ENCODE results near the gene CHSY1. TPM values are rescaled to one million over a fixed set of nuclear protein-coding genes. Genes with fewer than 3 reads are reported as not detected.

The CHSY1 gene
- total and polyA plus RNA-seq, 10 of the 15 experiments (the other 5 are each of a cell fraction or from before 2014, with no cell fraction given), result 1.4 to 31.2 (median 10.5) TPM

GRCh38 chr15:101294731-101295606 is 43.1 kb upstream of the CHSY1 start, which contains the start of gene SNRPA1 (continued):
- TF ChIP-seq NFYA (IDR thresholded peaks at IDR 0.05; ENCODE audit: borderline replicate concordance, low read depth, low read length) (no peak), POLR2A (IDR thresholded peaks at IDR 0.05; ENCODE audit: low read depth, low read length) (peak; percentile 95), NR2C2 (IDR thresholded peaks at IDR 0.05; ENCODE audit: borderline replicate concordance, control insufficient read depth, insufficient read length, low read depth) (peak; percentile 74), NR2C1 (IDR thresholded peaks at IDR 0.05) (peak; percentile 21; the same call in 1 of the 2 replicates), ETV6 (conservative IDR thresholded peaks at IDR 0.05 in 1 of 2, IDR thresholded peaks at IDR 0.05 in 1 of 2; ENCODE audit: borderline replicate concordance in 1 of 2, low read depth in 1 of 2) (no peak; a peak in 1 of 4 replicates), HDAC2 (IDR thresholded peaks at IDR 0.05) (no peak; the same call in none of the 2 replicates), IRF4 (IDR thresholded peaks at IDR 0.05; ENCODE audit: low read depth, low read length) (0 out of 2 replicates have a peak, but pooled peaks have one; percentile 2), CREM (IDR thresholded peaks at IDR 0.05; ENCODE audit: low read depth) (peak; percentile 61), RFX5 (IDR thresholded peaks at IDR 0.05; ENCODE audit: low read depth, low read length) (peak; percentile 4; the same call in 1 of the 2 replicates), KLF5 (IDR thresholded peaks at IDR 0.05; ENCODE audit: partially characterized antibody) (peak; percentile 91), HSF1 (IDR thresholded peaks at IDR 0.05; ENCODE audit: low read depth, low read length) (no peak), TCF12 (IDR thresholded peaks at IDR 0.05; ENCODE audit: low read depth, low read length) (peak; percentile 58; the same call in 1 of the 2 replicates), DPF2 (IDR thresholded peaks at IDR 0.05) (peak; percentile 62), BCL11A (IDR thresholded peaks at IDR 0.05; ENCODE audit: low read depth, low read length) (peak; percentile 10; the same call in 1 of the 2 replicates), BHLHE40 (IDR thresholded peaks at IDR 0.05; ENCODE audit: borderline replicate concordance in 1 of 2, low read depth in 2 of 2, low read length in 1 of 2) (peak; percentile 59 to 79; a peak in 3 of 4 replicates)
- TF ChIP-seq, protein P1, sequence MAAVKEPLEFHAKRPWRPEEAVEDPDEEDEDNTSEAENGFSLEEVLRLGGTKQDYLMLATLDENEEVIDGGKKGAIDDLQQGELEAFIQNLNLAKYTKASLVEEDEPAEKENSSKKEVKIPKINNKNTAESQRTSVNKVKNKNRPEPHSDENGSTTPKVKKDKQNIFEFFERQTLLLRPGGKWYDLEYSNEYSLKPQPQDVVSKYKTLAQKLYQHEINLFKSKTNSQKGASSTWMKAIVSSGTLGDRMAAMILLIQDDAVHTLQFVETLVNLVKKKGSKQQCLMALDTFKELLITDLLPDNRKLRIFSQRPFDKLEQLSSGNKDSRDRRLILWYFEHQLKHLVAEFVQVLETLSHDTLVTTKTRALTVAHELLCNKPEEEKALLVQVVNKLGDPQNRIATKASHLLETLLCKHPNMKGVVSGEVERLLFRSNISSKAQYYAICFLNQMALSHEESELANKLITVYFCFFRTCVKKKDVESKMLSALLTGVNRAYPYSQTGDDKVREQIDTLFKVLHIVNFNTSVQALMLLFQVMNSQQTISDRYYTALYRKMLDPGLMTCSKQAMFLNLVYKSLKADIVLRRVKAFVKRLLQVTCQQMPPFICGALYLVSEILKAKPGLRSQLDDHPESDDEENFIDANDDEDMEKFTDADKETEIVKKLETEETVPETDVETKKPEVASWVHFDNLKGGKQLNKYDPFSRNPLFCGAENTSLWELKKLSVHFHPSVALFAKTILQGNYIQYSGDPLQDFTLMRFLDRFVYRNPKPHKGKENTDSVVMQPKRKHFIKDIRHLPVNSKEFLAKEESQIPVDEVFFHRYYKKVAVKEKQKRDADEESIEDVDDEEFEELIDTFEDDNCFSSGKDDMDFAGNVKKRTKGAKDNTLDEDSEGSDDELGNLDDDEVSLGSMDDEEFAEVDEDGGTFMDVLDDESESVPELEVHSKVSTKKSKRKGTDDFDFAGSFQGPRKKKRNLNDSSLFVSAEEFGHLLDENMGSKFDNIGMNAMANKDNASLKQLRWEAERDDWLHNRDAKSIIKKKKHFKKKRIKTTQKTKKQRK (IDR thresholded peaks at IDR 0.05; ENCODE audit: low read depth, low read length), result peak; percentile 41; the same call in 1 of the 2 replicates

Data from GM12878 (cell line).